HCT116 (cell line): ENCODE measurements around the gene PCDHGB5.

Experiments
- CTCF ChIP-seq, 3 experiments: fragments of 200-600 bp in 1 of 3; sonication (generic) in 1 of 3; IDR thresholded peaks in 2 of 3; conservative IDR thresholded peaks in 1 of 3; 2 replicates each; pipeline ENCODE4 v1.5.1; 2012 to 2017; ENCODE audit warnings: low read depth in 2 of 3, low read length in 2 of 3, antibody characterized with exemption in 1 of 3, borderline replicate concordance in 1 of 3, control low read depth in 1 of 3, mild to moderate bottlenecking in 1 of 3, mixed read lengths in 1 of 3, mixed run types in 1 of 3, moderate library complexity in 1 of 3; ENCODE audit not compliant: insufficient read depth in 1 of 3
- EGR1 ChIP-seq: IDR thresholded peaks from 2 replicates; pipeline ENCODE4 v1.6.1; 2012; ENCODE audit warnings: low read depth
- EZH2 ChIP-seq: fragments of 200-600 bp; sonication (generic); IDR thresholded peaks from 2 replicates; pipeline ENCODE4 v1.6.1; 2017; ENCODE audit warnings: antibody characterized with exemption, mixed run types
- EZH2phosphoT487 ChIP-seq: fragments of 200-600 bp; IDR thresholded peaks from 2 replicates; pipeline ENCODE4 v1.6.1; 2018; ENCODE audit warnings: antibody characterized with exemption, borderline replicate concordance
- JUND ChIP-seq: IDR thresholded peaks from 2 replicates; pipeline ENCODE4 v1.6.1; 2012
- POLR2A ChIP-seq: IDR thresholded peaks from 2 replicates; pipeline ENCODE4 v1.7.0; 2011; ENCODE audit warnings: borderline replicate concordance; ENCODE audit not compliant: insufficient read depth, insufficient read length; ENCODE audit errors: extremely low read depth
- POLR2AphosphoS5 ChIP-seq: IDR thresholded peaks from 2 replicates; pipeline ENCODE4 v1.6.1; 2011; ENCODE audit warnings: mild to moderate bottlenecking, low read depth, low read length, moderate library complexity
- RAD21 ChIP-seq: IDR thresholded peaks from 2 replicates; pipeline ENCODE4 v1.6.1; 2012; ENCODE audit warnings: low read depth, mild to moderate bottlenecking

- TF ChIP-seq CTCF (IDR thresholded peaks at IDR 0.05 in 2 of 3, conservative IDR thresholded peaks at IDR 0.05 in 1 of 3; ENCODE audit: borderline replicate concordance in 1 of 3, insufficient read depth in 1 of 3, low read depth in 2 of 3, low read length in 2 of 3) (peak in 1 of 3 experiments; percentile 44; a peak in 1 of 6 replicates), POLR2A (no peak), POLR2AphosphoS5 (no peak), RAD21 (0 out of 2 replicates have a peak, but pooled peaks have one; percentile 15), EZH2 (no peak), JUND (no peak), EGR1 (no peak), EZH2phosphoT487 (no peak)
Observed at GRCh38 chr5:141430332-141431113, 32.8 kb downstream of the PCDHGB5 start, which contains the start of gene PCDHGA12.
